Measurements from ENCODE around the gene MBOAT2. TPM values are rescaled to one million over a fixed set of nuclear protein-coding genes. Genes with fewer than 3 reads are reported as not detected.

The MBOAT2 gene
- polyA plus RNA-seq, 1 donor from 2014 or later, result 205 TPM

- Histone ChIP-seq H3K27me3 (ENCODE audit: insufficient read depth, low read depth, low read length) (no peaks in the 10 kb centered on the region), H3F3A (ENCODE audit: insufficient read depth, low read length, poor library complexity, severe bottlenecking) (no peaks in the 10 kb centered on the region), H3K27ac (ENCODE audit: low read length) (no peak overlapping the region), H3K36me3 (ENCODE audit: insufficient read depth, low read length) (no peaks in the 10 kb centered on the region), H3K9me3 (ENCODE audit: low read length) (no peaks in the 10 kb centered on the region), H3K4me3 (ENCODE audit: low read length) (peak overlapping the region; percentile 94), H3K79me2 (replicated peaks; ENCODE audit: insufficient read depth, low read length) (peaks cover 46% of the 10 kb centered on the region), H4K20me1 (ENCODE audit: insufficient read depth) (peaks cover 20% of the 10 kb centered on the region), H3K9me2 (ENCODE audit: insufficient read depth, low read length) (no peaks in the 10 kb centered on the region), H3K9ac (ENCODE audit: low read length) (no peak overlapping the region), H3K4me2 (ENCODE audit: low read length) (no peak overlapping the region), H2AFZ (ENCODE audit: low read depth, low read length) (no peak overlapping the region)
- no peak for TF ChIP-seq TAF1 (IDR thresholded peaks at IDR 0.05; ENCODE audit: low read depth)
- TF ChIP-seq RAD21 (conservative IDR thresholded peaks at IDR 0.05), result no peak
- TF ChIP-seq, protein P1, sequence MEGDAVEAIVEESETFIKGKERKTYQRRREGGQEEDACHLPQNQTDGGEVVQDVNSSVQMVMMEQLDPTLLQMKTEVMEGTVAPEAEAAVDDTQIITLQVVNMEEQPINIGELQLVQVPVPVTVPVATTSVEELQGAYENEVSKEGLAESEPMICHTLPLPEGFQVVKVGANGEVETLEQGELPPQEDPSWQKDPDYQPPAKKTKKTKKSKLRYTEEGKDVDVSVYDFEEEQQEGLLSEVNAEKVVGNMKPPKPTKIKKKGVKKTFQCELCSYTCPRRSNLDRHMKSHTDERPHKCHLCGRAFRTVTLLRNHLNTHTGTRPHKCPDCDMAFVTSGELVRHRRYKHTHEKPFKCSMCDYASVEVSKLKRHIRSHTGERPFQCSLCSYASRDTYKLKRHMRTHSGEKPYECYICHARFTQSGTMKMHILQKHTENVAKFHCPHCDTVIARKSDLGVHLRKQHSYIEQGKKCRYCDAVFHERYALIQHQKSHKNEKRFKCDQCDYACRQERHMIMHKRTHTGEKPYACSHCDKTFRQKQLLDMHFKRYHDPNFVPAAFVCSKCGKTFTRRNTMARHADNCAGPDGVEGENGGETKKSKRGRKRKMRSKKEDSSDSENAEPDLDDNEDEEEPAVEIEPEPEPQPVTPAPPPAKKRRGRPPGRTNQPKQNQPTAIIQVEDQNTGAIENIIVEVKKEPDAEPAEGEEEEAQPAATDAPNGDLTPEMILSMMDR (IDR thresholded peaks at IDR 0.05; ENCODE audit: poor library complexity, severe bottlenecking), result no peak
- TF ChIP-seq, protein P2, sequence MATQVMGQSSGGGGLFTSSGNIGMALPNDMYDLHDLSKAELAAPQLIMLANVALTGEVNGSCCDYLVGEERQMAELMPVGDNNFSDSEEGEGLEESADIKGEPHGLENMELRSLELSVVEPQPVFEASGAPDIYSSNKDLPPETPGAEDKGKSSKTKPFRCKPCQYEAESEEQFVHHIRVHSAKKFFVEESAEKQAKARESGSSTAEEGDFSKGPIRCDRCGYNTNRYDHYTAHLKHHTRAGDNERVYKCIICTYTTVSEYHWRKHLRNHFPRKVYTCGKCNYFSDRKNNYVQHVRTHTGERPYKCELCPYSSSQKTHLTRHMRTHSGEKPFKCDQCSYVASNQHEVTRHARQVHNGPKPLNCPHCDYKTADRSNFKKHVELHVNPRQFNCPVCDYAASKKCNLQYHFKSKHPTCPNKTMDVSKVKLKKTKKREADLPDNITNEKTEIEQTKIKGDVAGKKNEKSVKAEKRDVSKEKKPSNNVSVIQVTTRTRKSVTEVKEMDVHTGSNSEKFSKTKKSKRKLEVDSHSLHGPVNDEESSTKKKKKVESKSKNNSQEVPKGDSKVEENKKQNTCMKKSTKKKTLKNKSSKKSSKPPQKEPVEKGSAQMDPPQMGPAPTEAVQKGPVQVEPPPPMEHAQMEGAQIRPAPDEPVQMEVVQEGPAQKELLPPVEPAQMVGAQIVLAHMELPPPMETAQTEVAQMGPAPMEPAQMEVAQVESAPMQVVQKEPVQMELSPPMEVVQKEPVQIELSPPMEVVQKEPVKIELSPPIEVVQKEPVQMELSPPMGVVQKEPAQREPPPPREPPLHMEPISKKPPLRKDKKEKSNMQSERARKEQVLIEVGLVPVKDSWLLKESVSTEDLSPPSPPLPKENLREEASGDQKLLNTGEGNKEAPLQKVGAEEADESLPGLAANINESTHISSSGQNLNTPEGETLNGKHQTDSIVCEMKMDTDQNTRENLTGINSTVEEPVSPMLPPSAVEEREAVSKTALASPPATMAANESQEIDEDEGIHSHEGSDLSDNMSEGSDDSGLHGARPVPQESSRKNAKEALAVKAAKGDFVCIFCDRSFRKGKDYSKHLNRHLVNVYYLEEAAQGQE (IDR thresholded peaks at IDR 0.05; ENCODE audit: borderline replicate concordance), result no peak
- TF ChIP-seq MXI1 (conservative IDR thresholded peaks at IDR 0.05; ENCODE audit: poor library complexity, severe bottlenecking), result no peak
- no peak for TF ChIP-seq EP300 (conservative IDR thresholded peaks at IDR 0.05; ENCODE audit: poor library complexity, severe bottlenecking)
- TF ChIP-seq SMC3 (conservative IDR thresholded peaks at IDR 0.05; ENCODE audit: poor library complexity), result no peak
- no peak for TF ChIP-seq EZH2 (IDR thresholded peaks at IDR 0.05; ENCODE audit: borderline replicate concordance, insufficient read depth, low read length, poor library complexity, severe bottlenecking)
- no peak for TF ChIP-seq POLR2AphosphoS5 (IDR thresholded peaks at IDR 0.05)
Measured at GRCh38 chr2:8837795-8838140, 165.7 kb downstream of the MBOAT2 start.

DNA sequence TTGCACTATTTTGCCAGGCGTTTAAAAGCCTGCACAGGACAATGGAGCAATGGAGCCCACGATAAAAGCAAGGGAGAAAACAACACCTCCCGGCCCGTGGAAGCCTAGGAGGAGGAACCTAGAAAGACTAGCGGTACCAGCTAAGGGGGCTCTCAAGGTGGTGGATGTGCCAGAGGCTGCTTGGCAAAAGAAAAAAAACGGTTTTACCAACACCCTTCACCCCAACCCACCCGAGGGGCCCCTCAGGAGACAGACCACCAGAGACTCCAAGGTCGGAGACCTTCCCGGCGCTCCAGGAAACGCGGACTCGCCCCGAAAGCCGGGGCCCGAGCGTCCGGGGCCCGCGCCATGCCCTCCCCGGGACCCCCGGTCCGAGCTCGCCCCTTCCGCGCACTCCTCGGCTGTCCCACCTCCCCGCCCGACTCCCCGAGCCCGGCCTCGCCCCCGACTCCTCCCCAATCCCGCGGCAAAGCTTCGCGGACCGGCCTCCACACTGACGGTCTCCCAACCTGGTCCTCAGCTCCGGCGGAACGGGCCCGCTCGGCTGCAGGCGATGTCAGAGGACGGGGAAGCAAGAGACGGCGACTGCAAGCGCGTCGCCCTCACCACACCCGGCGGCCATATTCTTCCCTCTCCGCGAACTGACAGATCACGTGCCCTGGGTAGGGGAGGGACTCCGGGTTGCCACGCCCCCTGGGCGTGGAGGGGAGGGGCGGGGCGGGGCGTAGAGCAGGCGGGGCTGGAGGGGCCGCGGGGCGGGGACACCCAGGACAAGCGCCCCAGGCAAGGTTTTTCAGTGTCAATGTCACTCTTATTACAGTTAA, 166.3 kb downstream of the MBOAT2 start, which contains the start of gene KIDINS220:
Gene KIDINS220 (minus strand): TSS at position 643 of the 824 bp plus-strand sequence. CDS start 10,520 bp downstream, outside the sequence.
- TF ChIP-seq TAF1 (IDR thresholded peaks at IDR 0.05; ENCODE audit: low read depth) (peak; percentile 95), EZH2 (IDR thresholded peaks at IDR 0.05; ENCODE audit: borderline replicate concordance, insufficient read depth, low read length, poor library complexity, severe bottlenecking) (no peak), POLR2AphosphoS5 (IDR thresholded peaks at IDR 0.05) (peak; percentile 99), EP300 (conservative IDR thresholded peaks at IDR 0.05; ENCODE audit: poor library complexity, severe bottlenecking) (peak; percentile 10), MXI1 (conservative IDR thresholded peaks at IDR 0.05; ENCODE audit: poor library complexity, severe bottlenecking) (peak; percentile 66)
- TF ChIP-seq, protein P1 (IDR thresholded peaks at IDR 0.05; ENCODE audit: poor library complexity, severe bottlenecking), result no peak
- TF ChIP-seq, protein P2 (IDR thresholded peaks at IDR 0.05; ENCODE audit: borderline replicate concordance), result peak; percentile 90
- Histone ChIP-seq H3K79me2 (replicated peaks; ENCODE audit: insufficient read depth, low read length) (peaks cover 51% of the 10 kb centered on the region), H3K27ac (ENCODE audit: low read length) (peak within 1 kb of the TSS; percentile 89)

More for the DNA sequence above, 166.3 kb downstream of the MBOAT2 start, which contains the start of gene KIDINS220:
- Histone ChIP-seq H3K4me2 (ENCODE audit: low read length) (peak within 1 kb of the TSS; percentile 88), H3K9me2 (ENCODE audit: insufficient read depth, low read length) (no peaks in the 10 kb centered on the region), H2AFZ (ENCODE audit: low read depth, low read length) (peak within 1 kb of the TSS; percentile 77), H3K9ac (ENCODE audit: low read length) (peak within 1 kb of the TSS; percentile 97), H3K9me3 (ENCODE audit: low read length) (no peaks in the 10 kb centered on the region), H4K20me1 (ENCODE audit: insufficient read depth) (peaks cover 26% of the 10 kb centered on the region), H3K36me3 (ENCODE audit: insufficient read depth, low read length) (no peaks in the 10 kb centered on the region), H3K4me3 (ENCODE audit: low read length) (peak within 1 kb of the TSS; percentile 94), H3K27me3 (ENCODE audit: insufficient read depth, low read depth, low read length) (no peaks in the 10 kb centered on the region), H3F3A (ENCODE audit: insufficient read depth, low read length, poor library complexity, severe bottlenecking) (no peaks in the 10 kb centered on the region)
